SU-DHL-6 (cell line): ENCODE measurements around the gene ATF7.

ENCODE experiments used
- H2AFZ ChIP-seq: fragments of 200-600 bp; sonication (generic); 2 replicates; pipeline ENCODE4 v1.6.1; 2014; ENCODE audit warnings: low read depth, mild to moderate bottlenecking, moderate library complexity, mixed read lengths, antibody characterized with exemption, low read length; ENCODE audit not compliant: severe bottlenecking
- H3F3A ChIP-seq: fragments of 200-600 bp; shearing (Covaris generic); 2 replicates; pipeline ENCODE4 v1.6.0; 2016; ENCODE audit warnings: antibody characterized with exemption, mild to moderate bottlenecking; ENCODE audit not compliant: insufficient read depth
- H3K27ac ChIP-seq: fragments of 200-600 bp; sonication (generic); 2 replicates; pipeline ENCODE4 v1.5.1; 2016; ENCODE audit warnings: low read depth, mild to moderate bottlenecking, low read length, moderate library complexity, mixed read lengths
- H3K27me3 ChIP-seq: fragments of 200-600 bp; sonication (generic), shearing (Covaris generic); 2 replicates; pipeline ENCODE4 v1.6.0; 2014; ENCODE audit warnings: mild to moderate bottlenecking, low read length
- H3K36me3 ChIP-seq: fragments of 200-600 bp; sonication (generic); 2 replicates; pipeline ENCODE4 v1.6.1; 2014; ENCODE audit warnings: mild to moderate bottlenecking, low read length, mixed read lengths
- H3K4me2 ChIP-seq: fragments of 300-600, 200-600 bp; shearing (Covaris generic), sonication (generic); 2 replicates; pipeline ENCODE4 v1.6.0; 2014; ENCODE audit warnings: low read length, low read depth, mild to moderate bottlenecking; ENCODE audit not compliant: poor library complexity, severe bottlenecking
- H3K4me3 ChIP-seq: fragments of 200-600 bp; sonication (generic); 2 replicates; pipeline ENCODE4 v1.5.1; 2014; ENCODE audit warnings: antibody characterized with exemption, low read length, mild to moderate bottlenecking, mixed read lengths; ENCODE audit not compliant: insufficient read depth, poor library complexity, severe bottlenecking
- H3K79me2 ChIP-seq: fragments of 200-600 bp; sonication (generic); 2 replicates; pipeline ENCODE4 v1.6.1; 2014; ENCODE audit warnings: mild to moderate bottlenecking, low read length, moderate library complexity; ENCODE audit not compliant: insufficient read depth
- H3K9ac ChIP-seq: fragments of 200-600 bp; sonication (generic); 2 replicates; pipeline ENCODE4 v1.7.0; 2014; ENCODE audit warnings: mild to moderate bottlenecking, low read length
- H3K9me2 ChIP-seq: fragments of 200-600 bp; sonication (generic); replicated peaks from 2 replicates; pipeline ENCODE4 v1.6.1; 2014; ENCODE audit warnings: low read length; ENCODE audit not compliant: insufficient read depth
- H3K9me3 ChIP-seq: fragments of 200-600 bp; sonication (generic); 2 replicates; pipeline ENCODE4 v1.6.1; 2014; ENCODE audit warnings: low read length, mixed read lengths; ENCODE audit not compliant: insufficient read depth
- H4K20me1 ChIP-seq: fragments of 200-600 bp; sonication (generic); 2 replicates; pipeline ENCODE4 v1.6.1; 2014; ENCODE audit warnings: low read depth, mild to moderate bottlenecking, antibody characterized with exemption, low read length, moderate library complexity, mixed read lengths
- CTCF ChIP-seq: fragments of 200-600 bp; sonication (generic); IDR thresholded peaks from one replicate; pipeline ENCODE4 v1.5.1; 2017; ENCODE audit warnings: antibody characterized with exemption, mild to moderate bottlenecking, low read length, moderate library complexity; ENCODE audit not compliant: insufficient read depth, poor library complexity, severe bottlenecking
- EZH2phosphoT487 ChIP-seq: fragments of 200-600 bp; sonication (generic), shearing (Covaris generic); conservative IDR thresholded peaks from 2 replicates; pipeline ENCODE4 v1.6.1; 2018; ENCODE audit warnings: mild to moderate bottlenecking, antibody characterized with exemption, low read length, moderate library complexity, mixed read lengths

Gene ATF7

GRCh38 chr12:53593031-53593430 lies 33.2 kb downstream of the ATF7 start:
- H2AFZ ChIP-seq: no peak overlapping the region
- no peaks in the 10 kb centered on the region for H3K9me2 ChIP-seq
- H3K27ac ChIP-seq: no peak overlapping the region
- no peak overlapping the region for H3K4me3 ChIP-seq
- H3K27me3 ChIP-seq: no peaks in the 10 kb centered on the region
- H3F3A ChIP-seq: 0 out of 2 replicates have a peak, but pooled peaks cover under 1% of the 10 kb centered on the region
- H3K79me2 ChIP-seq: 0 out of 2 replicates have a peak, but pooled peaks cover 5% of the 10 kb centered on the region
- TF ChIP-seq EZH2phosphoT487 (no peak), CTCF (no peak)
- H3K9me3 ChIP-seq: no peaks in the 10 kb centered on the region
- H4K20me1 ChIP-seq: no peaks in the 10 kb centered on the region
- H3K9ac ChIP-seq: no peak overlapping the region
- no peaks in the 10 kb centered on the region for H3K36me3 ChIP-seq
- no peak overlapping the region for H3K4me2 ChIP-seq

GRCh38 chr12:53592426-53592825 lies 33.8 kb downstream of the ATF7 start:
- Histone ChIP-seq H3F3A (no peaks in the 10 kb centered on the region), H3K4me2 (no peak overlapping the region), H3K36me3 (no peaks in the 10 kb centered on the region), H4K20me1 (no peaks in the 10 kb centered on the region), H2AFZ (no peak overlapping the region), H3K79me2 (0 out of 2 replicates have a peak, but pooled peaks cover 5% of the 10 kb centered on the region), H3K4me3 (no peak overlapping the region), H3K9me3 (no peaks in the 10 kb centered on the region), H3K9me2 (no peaks in the 10 kb centered on the region), H3K27me3 (no peaks in the 10 kb centered on the region), H3K27ac (no peak overlapping the region), H3K9ac (no peak overlapping the region)
- TF ChIP-seq EZH2phosphoT487: no peak
- no peak for TF ChIP-seq CTCF

- H2AFZ ChIP-seq: no peak overlapping the region
- no peaks in the 10 kb centered on the region for H3K36me3 ChIP-seq
- no peaks in the 10 kb centered on the region for H3F3A ChIP-seq
- no peak overlapping the region for H3K27ac ChIP-seq
- H3K4me3 ChIP-seq: no peak overlapping the region
- H3K9me2 ChIP-seq: no peaks in the 10 kb centered on the region
- 0 out of 2 replicates have a peak, but pooled peaks cover 5% of the 10 kb centered on the region for H3K79me2 ChIP-seq
- H3K9ac ChIP-seq: no peak overlapping the region
- H3K27me3 ChIP-seq: no peaks in the 10 kb centered on the region
- no peak overlapping the region for H3K4me2 ChIP-seq
- no peak for TF ChIP-seq EZH2phosphoT487
- TF ChIP-seq CTCF: no peak
- no peaks in the 10 kb centered on the region for H3K9me3 ChIP-seq
- H4K20me1 ChIP-seq: no peaks in the 10 kb centered on the region
These were observed 34.6 kb downstream of the ATF7 start for GRCh38 chr12:53591301-53592206.
